Stimulated activated CD8-positive, alpha-beta memory T cell treated with anti-CD3 and anti-CD28 coated beads, Interleukin-4, amount 100 ng/mL, for 24 hours (primary cell): Measurements from ENCODE around the gene HPSE2.
"Not testable (repeated sequence)": the region's sequence is repeated elsewhere in the genome, so short reads cannot be mapped to it uniquely, and the experiment has no call there.

ENCODE experiments used
- DNase-seq: peaks from one replicate; pipeline ENCODE4 v3.0.0-alpha.2; 2020; ENCODE audit warnings: low read depth

HPSE2 gene

DNA sequence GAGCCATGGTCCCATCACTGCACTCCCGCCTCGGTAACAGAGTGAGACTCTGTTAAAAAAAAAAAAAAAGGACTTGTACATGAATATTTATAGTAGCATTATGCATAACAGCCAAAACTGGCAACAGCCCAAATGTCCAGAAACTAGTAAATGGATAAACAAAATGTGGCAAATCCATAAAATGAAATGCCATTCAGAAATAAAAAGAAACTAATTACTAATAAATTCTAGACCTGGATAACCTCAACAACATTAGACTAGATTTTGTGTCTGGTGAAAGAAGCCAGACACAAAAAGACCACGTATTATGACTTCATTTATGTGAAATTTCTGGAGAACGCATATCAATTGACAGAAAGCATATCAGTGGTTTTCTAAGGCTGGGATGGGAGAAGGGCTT, 74.5 kb downstream of the HPSE2 start:
- no peak for DNase-seq

DNA sequence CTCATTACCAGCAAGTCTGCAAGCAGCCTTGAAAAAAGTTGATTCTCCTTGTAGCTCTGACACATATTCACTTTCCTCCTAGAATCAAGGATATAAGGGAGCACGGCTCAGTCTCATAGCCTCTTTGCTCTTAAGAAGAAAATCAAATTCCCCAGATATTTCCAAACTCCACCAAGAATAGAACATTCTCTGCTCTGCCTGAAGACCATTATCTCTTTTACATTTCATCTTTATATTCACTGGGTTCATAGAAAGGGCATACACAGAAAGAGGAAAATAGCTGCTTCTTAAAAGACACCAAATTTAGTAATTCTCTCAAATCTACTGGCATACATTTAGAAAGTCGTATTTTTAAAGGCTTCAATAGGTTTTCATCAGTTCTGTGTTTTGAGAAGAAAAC, 92.0 kb downstream of the HPSE2 start:
- no peak for DNase-seq

DNA sequence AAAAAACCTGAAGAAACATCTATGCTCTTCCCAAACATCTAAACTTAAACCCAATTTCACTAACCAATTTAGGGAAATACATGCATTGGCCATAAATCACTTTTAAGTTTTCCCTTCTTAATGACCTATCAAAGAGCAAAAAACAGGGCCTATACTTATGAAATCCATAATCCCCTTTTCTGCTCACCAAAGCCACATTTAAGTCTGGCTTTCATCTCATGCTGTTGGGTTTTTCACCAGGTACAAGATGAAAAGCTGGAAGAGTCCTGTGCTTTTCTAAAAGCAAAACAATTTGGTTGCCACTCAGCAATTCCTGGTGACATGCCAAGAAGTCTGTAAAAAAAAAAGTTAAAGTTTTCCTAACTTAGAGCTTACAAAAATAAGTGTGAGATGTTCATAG, 92.6 kb downstream of the HPSE2 start:
- DNase-seq = no peak

DNA sequence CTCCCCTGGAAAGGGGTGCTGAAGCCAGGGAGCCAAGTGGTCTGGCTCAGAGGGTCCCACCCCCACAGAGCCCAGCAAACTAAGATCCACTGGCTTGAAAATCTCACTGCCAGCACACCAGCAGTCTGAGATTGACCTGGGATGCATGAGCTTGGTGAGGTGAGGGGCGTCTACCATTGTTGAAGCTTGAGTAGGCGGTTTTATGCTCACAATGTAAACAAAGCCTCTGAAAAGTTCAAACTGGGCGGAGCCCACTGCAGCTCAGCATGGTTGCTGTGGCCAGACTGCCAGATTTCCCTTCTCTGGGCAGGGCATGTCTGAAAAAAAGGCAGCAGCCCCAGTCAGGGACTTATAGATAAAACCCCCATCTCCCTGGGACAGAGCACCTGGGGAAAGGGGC, 102.8 kb downstream of the HPSE2 start:
- DNase-seq = not testable (repeated sequence)

DNA sequence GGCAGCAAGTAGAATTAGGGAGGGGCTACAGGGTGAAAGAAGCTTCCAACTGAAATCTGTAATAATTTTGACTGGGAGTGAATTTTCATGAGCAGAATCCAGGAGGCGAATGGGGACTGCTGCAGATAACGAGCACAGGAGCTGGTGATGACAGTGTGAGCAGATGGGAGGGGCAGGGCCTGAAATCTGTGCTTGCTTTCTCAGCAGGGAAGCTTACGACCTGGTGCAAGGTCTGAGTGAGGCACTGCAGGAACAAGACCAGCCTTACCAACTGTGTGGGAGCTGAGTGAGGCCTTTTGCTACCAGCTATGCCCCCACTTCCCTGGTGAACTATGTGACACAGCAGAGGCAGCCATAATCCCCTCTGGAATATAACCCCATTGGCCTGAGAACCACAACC, 109.8 kb downstream of the HPSE2 start:
- no peak for DNase-seq

DNA sequence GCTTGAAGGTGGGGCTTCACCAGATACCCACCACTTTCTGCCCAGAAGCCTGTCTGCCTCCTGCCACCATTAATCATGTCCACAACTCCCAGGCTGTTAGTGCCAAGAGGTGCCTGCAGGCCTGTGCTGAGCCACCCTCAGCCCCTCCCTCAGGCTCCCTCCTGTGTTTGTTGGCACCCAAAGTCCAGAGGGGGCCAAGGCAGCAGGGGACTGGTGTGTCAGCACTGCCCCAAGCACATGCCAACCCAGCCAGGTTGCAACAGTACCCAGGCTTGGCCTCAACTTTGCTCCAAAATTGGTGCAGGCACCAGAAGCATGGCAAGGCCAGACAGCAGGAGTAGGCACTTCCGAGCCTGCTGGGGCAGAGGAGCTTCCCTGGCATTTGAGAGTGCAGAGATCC, 111.3 kb downstream of the HPSE2 start:
- no peak for DNase-seq

DNA sequence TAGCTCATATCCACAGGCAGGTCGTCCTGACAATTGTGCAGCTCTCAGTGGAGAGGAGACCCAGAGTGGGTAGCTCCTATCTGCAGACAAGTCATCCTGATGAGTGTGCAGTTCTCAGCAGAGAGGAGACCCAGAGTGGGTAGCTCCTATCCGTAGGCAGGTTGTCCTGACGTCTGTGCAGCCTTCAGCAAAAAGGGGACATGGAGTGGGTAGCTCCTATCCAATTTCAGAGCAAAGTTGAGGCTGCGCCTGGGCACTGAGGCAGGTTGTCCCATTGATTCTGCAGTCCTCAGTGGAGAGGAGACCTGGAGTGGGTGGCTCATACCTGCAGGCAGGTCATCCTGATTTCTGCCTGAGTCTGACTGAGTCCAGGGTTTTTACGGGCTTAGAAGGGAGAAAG, 111.8 kb downstream of the HPSE2 start:
- DNase-seq = no peak

DNA sequence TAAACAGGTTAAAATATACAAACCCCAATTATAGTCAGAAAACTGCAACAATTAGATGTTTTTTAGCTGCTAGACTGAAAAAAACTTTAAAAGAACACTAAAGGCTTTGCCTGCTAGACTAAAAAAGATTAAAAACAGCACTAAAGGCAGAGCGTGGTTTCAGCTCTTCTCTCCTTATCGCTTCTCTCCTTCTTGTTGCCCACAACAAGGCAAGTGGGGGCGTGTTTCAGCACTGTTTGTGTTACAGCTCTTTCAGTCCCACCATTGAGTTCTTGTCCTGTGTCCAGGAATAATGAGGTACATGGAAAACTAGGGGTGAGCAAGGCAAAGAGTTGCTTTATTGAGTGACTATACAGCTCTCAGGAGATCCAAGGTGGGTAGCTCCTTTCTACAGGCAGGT, 112.3 kb downstream of the HPSE2 start:
- no peak for DNase-seq

DNA sequence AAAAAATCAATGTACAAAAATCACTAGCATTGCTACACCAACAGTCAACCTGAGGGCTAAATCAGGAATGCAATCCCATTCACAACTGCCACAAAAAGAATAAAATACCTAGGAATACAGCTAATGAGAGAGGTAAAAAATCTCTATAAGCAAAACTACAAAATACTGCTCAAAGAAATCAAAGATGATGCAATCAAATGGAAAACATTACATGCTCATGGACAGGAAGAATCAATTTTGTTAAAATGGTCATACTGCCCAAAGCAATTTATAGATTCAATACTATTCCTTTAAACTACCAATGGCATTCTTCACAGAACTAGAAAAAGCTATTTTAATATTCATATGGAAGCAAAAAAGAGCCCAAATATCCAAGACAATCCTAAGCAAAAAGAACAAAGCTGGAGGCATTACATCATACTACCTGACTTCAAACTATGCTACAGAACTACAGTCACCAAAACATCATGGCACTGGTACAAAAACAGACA, 116.3 kb downstream of the HPSE2 start:
- DNase-seq = no peak

DNA sequence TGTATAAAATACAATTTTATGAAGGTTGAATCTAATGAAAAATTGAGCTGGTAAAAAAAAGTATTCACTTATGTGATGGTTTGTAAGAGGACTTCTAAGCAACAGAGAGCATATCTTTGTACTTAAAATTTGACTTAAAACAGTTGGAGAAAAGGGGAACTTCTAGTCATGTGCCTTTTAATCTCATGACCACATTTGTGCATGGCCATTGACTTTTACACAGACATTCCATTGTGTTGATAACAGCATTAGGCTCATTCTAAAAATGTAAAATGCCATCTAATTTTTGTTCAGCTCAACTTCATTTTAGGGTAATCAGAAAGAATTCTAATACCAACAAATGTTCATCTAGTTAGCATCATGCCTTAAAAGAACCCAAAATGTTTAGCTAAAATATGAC, 119.9 kb downstream of the HPSE2 start:
- no peak for DNase-seq

DNA sequence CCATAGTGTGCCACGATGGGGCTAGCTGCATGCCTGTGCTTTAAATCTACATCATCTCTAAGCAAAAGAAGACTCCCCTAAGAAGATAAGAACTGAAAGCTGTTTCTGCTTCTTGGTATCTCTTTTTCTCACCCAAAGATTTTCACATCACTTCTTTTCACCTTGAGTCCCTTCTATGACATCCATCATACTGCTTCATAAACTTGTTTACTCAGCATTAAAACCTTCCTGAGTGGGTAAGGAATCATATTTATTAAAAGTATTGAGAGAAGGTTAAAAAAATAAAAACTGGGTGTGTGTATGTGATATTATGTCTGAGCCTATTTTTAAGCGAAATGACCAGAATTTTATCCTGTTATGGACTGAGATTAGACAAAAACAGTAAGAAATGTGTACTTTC, 150.3 kb downstream of the HPSE2 start:
- DNase-seq = no peak

DNA sequence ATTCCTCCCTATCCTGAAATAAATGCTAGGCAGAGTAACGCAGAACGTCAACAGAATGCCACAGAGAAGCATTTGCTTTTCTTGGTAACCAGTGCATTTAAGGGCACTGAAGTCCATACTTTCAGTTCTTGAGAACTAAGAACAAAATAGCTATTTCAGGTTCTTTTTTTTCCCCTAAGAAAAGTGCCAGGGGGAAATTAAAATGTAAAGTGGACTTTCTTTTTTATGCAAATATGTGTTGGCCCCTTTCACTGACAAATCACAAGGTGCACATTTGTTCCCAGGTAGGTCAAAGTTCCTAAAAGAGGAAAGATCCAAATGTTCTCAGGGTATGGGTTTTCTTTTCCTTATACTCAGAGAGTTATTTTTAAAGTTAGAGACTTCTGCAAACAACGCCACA, 151.5 kb downstream of the HPSE2 start:
- DNase-seq = no peak

DNA sequence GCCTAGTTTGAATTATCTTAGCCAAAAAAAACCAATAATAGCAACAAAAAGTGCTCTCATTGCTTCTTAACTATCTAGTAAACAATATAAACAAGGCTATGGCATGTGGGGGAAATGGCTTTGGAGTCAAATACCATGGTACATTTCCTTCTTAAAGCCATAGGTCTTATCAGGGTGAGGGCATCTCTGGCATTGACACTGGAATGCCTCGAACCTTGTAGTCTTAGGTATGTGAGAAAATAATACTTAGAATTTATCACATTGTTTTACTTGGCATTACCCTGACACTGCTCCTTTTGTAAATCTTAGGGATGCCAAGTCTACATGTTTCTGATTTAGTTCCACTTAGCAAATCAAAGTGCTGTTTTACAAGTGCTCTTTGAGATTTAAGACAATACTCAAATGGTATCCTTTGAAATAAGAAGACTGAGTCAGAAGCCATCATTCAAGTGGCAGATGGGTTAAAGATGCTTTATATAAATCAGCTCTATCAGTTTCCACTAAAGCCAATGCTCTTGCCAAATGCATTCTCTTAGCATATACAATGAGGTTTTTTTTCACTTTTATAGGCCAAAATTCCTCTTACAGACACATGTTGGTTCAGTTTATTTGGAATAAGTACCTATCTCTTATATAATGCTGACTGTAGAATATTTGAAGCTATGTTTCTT, 155.2 kb downstream of the HPSE2 start:
- DNase-seq = no peak

DNA sequence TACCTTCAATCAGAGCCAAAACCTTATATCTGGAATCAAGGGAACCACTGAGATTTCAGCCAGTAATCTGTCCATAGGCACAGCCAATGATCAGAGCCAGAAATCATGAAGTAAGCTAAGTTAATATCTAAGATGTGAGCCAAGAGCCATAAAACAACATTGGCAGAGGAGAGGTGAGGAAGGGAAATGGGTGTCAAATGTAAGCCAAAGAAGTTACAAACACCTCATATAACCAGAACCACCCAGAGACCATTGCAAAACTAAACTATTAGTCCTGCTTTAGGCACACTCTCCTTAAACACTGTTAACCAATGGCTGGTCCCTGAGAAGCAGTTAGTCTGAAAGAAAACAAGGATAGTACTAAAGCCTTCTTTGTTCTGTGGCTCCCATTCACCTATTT, 173.1 kb downstream of the HPSE2 start:
- DNase-seq = no peak

DNA sequence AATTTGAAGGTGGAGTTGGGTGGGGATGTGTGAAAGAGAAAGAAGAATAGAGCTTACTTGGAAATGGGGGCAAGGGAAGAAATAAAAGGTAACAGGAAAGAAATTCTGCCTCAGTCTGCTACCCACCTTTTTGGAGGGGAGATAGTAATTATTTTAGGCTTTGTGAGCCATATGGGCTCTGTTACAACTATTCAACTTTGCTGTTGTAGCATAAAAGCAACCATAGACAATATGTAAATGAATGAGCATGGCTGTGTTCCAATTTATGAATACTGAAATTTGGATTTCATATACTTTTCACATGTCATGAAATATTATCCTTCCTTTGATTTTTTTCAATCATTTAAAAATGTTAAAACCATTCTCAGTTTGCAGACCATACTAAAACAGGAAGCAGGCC, 176.9 kb downstream of the HPSE2 start:
- no peak for DNase-seq

DNA sequence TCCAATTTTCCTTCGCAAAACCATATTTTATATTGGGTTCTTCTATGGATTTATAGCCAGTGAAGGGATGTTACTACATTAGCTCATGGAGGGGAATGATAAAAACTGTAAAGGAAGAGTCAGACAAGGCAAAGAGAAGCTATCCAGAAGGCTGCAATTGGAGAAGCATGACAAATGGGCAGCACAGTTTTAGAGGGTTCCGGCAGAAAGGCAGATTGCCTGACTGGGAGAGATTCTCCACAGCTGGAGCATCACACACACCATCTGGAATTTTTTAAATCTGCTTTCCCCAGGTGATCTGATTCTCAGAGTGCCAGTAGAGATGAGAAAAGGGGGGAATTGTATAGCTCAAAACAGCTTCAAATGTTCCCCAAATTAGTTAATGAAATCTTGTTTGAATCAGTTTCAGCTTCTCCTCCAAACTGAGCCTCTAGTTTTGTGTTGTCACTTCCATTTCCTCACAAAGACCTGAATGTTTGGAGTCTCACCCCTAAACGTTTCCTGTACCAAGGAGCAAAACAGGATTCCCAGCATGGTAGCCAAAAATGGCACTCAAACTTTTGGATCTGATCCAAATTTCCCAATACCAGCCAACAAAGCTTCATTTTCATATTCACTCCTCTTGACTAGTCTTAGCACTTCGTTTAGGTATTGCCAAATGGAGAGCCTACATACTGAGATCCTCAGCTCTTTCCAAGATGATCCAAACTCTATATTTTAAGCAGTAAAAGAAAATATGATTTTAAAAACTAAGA, 177.5 kb downstream of the HPSE2 start:
- no peak for DNase-seq

DNA sequence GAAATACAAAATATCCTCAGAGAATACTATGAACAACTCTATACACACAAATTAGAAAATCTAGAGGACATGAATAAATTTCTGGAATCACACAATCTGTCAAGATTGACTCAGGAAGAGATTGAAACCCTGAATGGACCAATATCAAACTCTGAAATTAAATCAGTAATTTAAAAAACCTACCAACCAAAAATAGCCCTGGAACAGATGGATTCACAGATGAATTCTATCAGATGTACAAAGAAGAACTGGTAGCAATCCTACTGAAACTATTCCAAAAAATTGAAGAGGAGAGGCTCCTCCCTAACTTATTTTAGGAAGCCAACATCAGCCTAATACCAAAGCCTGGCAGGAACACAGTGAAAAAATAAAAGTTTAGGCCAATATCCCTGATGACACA, 190.0 kb downstream of the HPSE2 start:
- no peak for DNase-seq

DNA sequence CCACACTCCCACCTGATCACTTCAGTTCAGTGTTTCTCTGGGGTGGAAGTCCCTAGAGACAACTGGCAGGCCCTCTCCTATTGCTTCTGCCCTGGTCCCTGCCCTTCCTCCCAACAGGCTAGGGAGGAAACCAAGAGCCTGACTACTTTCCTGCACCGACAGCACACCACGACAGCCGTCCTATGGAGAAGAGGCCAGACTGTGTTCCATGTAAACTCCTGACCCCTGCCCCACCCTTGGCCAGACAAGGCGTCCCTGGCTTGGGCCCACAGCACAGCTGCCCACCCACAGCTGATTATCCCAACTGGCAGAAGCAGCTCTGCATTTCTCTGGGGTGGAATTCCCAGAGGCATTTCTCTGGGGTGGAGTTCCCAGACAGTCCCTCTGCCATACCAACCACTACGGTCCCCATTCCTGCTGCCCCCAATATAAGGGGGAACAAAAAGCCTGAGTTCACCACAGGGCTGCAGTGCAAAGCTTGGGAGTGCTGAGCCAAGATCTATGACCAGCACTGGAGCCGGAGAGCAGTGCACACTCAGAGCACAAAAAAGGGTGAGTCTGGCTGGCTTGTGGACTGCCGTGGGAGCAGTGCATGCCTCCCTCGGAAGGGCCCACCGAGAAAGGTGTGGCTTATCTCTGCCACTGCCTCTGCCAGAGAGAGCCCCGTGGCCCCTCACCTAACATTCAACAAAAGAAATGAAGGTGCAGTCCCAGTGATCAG, 193.4 kb downstream of the HPSE2 start:
- no peak for DNase-seq

DNA sequence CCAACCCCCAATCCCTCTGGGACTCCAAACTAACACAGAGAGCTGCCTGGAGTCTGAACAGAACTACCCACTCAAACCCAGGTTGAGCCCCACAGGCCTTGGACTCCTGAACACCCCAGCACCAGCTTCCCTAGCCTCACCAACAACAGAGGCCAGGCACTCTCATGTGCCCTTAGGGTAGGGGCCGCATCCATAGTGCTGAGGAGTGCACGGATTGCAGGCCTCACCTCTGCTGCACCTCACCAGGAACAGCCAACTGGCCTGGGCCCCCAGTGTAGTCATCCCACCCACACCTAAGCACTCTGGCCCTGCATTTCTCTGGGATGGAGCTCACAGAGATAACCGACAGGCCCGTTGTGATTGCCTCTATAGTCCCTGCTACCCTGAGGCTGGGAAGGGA, 194.2 kb downstream of the HPSE2 start:
- DNase-seq = no peak

DNA sequence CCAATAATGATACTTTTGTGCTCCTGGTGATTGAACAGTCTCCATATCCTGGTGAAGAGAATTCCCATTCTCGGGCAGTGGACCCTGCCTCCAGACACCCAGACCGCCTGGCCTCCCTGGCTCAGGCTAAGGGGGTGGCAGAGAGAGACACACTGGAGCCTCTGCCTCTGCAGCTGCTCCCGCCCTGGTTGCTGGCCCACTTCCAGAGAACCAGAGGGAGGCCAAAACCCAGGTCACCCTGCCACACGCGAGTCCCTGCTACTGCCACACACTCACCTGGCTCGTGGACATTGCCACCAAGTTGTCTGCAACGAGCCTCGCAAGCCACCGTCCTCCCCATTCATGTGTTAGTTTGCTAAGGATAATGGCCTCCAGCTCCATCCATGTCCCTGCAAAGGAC, 221.8 kb downstream of the HPSE2 start:
- DNase-seq = no peak

DNA sequence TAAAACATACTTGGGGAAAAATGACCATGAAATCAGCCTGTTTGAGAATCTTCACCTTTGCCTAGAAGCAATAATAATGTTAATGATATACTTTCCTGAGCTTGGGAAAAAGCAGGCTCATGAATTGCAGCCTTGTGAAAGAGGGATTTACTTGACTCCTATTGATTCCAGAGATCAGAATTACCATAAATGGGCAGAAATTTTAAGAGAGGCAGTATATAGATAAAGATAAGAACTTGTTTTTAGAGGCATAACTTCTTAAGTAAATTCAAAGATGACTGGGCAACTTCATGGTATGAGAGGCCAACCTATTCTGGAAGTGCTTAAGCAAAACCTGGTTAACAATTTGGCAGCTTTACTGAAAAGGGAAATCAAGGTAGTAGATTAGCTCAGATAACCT, 225.4 kb downstream of the HPSE2 start:
- DNase-seq = no peak

DNA sequence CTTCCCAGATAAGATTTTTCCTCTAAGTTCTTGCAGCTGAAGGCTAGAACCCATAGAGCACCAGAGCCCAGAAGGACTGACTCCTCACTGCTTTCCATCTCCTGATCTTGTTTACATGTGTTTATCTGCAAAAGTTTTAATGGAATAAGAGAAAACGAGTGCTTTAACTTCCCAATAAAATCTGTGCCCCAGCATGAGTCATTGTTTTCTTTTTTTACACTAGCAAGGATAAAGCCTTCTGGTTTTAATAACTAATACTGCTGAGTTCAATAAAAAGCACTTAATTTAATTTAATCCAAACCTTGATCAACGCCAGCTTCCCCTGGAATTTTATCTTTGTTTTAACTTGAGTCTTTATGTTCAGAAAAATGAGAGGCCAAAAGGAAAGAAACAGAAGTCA, 227.6 kb downstream of the HPSE2 start:
- no peak for DNase-seq

DNA sequence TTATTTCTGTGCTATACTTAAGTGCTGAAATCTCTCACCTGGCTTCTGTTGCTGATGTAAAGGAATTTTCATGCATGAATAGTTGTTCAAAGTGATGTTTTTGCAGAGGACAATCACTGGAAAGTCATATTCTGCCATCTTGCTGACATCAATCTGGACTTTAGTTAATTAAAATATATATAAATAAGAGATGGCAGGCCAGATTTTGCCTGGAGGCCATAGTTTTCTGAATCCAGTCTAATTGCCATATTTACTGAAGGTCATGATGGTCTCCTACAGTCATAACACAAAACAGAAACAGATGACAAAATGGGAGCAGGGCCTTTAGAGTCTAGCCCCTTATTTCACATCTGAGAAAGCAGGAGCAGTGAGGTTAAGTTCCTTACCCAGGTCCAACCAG, 228.2 kb downstream of the HPSE2 start:
- DNase-seq = no peak
